H1 (cell line): Measurements from ENCODE around the gene ORMDL3. TPM values are rescaled to one million over a fixed set of nuclear protein-coding genes. Genes with fewer than 3 reads are reported as not detected.

Experiments
- JUND ChIP-seq: IDR thresholded peaks from 2 replicates; pipeline ENCODE4 v1.6.1; 2011; ENCODE audit warnings: mild to moderate bottlenecking, improper control_type of control experiment, low read length
- KDM4A ChIP-seq: IDR thresholded peaks from one replicate; pipeline ENCODE4 v1.7.1; 2012; ENCODE audit warnings: low read depth, mild to moderate bottlenecking, moderate library complexity, low read length, inconsistent platforms; ENCODE audit not compliant: severe bottlenecking
- polyA plus RNA-seq, 7 experiments: library from polyadenylated mRNA; depleted of rRNA in 3 of 7; stranded (reverse) in 5 of 7; unstranded in 2 of 7; fragments of >200 nt in 5 of 7; fragments of 200-250 nt in 2 of 7; gene quantifications; 1 replicate in 5 of 7; 2 replicates in 1 of 7; 4 replicates in 1 of 7; pipeline versions ENCODE4 v1.2.1 to v1.2.3, GENCODE V29; 2011 to 2013; ENCODE audit warnings: missing spikeins in 2 of 7, mixed read lengths in 2 of 7
- total RNA-seq: library from RNA; stranded (reverse); fragmentation: NEBNext Ultra II Directional; extraction: Animal tissue kit (Norgen Biotek cat#: 25700); gene quantifications from 2 replicates; pipeline ENCODE4 v1.2.1, GENCODE V29; 2021

ORMDL3 gene
- total and polyA plus RNA-seq, 2 of the 8 experiments (the other 6 are each of a cell fraction or from before 2014, with no cell fraction given): 50.4 to 108 TPM

- no peak for TF ChIP-seq KDM4A
- no peak for TF ChIP-seq JUND
These were observed 1.2 kb downstream of the ORMDL3 start (continued) for GRCh38 chr17:39926135-39926587.
